GM23338 (cell line): ENCODE results near the gene TNFRSF11A. TPM values are rescaled to one million over a fixed set of nuclear protein-coding genes. Genes with fewer than 3 reads are reported as not detected.

ENCODE experiments used
- ETS1 ChIP-seq: IDR thresholded peaks from 2 replicates; pipeline ENCODE4 v1.6.1; 2016; ENCODE audit warnings: antibody characterized with exemption
- EZH2 ChIP-seq: fragments of 200-600 bp; sonication (generic); IDR thresholded peaks from one replicate; pipeline ENCODE4 v1.8.0; 2017; ENCODE audit warnings: antibody characterized with exemption, mild to moderate bottlenecking, low read depth; ENCODE audit not compliant: unreplicated experiment
- JUNB ChIP-seq: IDR thresholded peaks from one replicate; pipeline ENCODE4 v1.6.1; 2016; ENCODE audit warnings: antibody characterized with exemption; ENCODE audit not compliant: unreplicated experiment
- NANOG ChIP-seq: IDR thresholded peaks from 2 replicates; pipeline ENCODE4 v1.6.1; 2016; ENCODE audit warnings: antibody characterized with exemption, borderline replicate concordance
- REST ChIP-seq: IDR thresholded peaks from one replicate; pipeline ENCODE4 v1.6.1; 2018; ENCODE audit warnings: antibody characterized with exemption; ENCODE audit not compliant: unreplicated experiment
- STAT1 ChIP-seq: IDR thresholded peaks from one replicate; pipeline ENCODE4 v1.6.1; 2016; ENCODE audit warnings: antibody characterized with exemption; ENCODE audit not compliant: unreplicated experiment
- ZNF114 ChIP-seq: fragments of 250-450 bp; sonication (Bioruptor Pico); IDR thresholded peaks from 2 replicates; pipeline ENCODE4 v1.5.0; 2020; ENCODE audit warnings: mild to moderate bottlenecking, moderate library complexity
- ZNF331 ChIP-seq: fragments of 250-450 bp; sonication (Bioruptor Pico); IDR thresholded peaks from 2 replicates; pipeline ENCODE4 v1.5.0; 2020; ENCODE audit warnings: low read depth, mild to moderate bottlenecking, moderate library complexity
- ZNF462 ChIP-seq: fragments of 250-450 bp; sonication (Bioruptor Pico); IDR thresholded peaks from 2 replicates; pipeline ENCODE4 v1.5.0; 2020; ENCODE audit warnings: mild to moderate bottlenecking, moderate library complexity
- polyA plus RNA-seq: library from polyadenylated mRNA; unstranded; fragments of >200 nt; fragmentation: Nextera tagmentation; extraction: Ambion mirVana; gene quantifications from 2 replicates; pipeline ENCODE4 v1.2.1, GENCODE V29; 2016
- total RNA-seq: library from RNA; depleted of rRNA; stranded (reverse); fragments of >200 nt; shearing (Covaris generic); gene quantifications from 2 replicates; pipeline ENCODE4 v1.2.3, GENCODE V29; 2014

The TNFRSF11A gene
- total and polyA plus RNA-seq, 2 experiments from 2014 or later, result 3.8 to 7.3 TPM

- TF ChIP-seq ZNF462 (CRISPR knock-in tag) (no peak), NANOG (no peak), JUNB (no peak), ETS1 (no peak), STAT1 (no peak), EZH2 (no peak), ZNF331 (no peak), ZNF114 (CRISPR knock-in tag) (no peak), REST (no peak)
These were observed 12.2 kb downstream of the TNFRSF11A start (continued) for GRCh38 chr18:62337336-62337735.
